GM20000 (cell line): ENCODE data around the gene RAB11FIP4.

Source experiments
- DNase-seq: peaks from one replicate; pipeline ENCODE4 v3.0.0; 2012; ENCODE audit warnings: low spot score
- TF ChIP-seq, protein P1 (sequence below): IDR thresholded peaks from 2 replicates; pipeline ENCODE4 v1.5.1; 2012; ENCODE audit warnings: mild to moderate bottlenecking, control low read depth; ENCODE audit errors: extremely low read depth, missing control alignments

The RAB11FIP4 gene

GRCh38 chr17:31497994-31498826 lies 106.7 kb downstream of the RAB11FIP4 start:
- TF ChIP-seq, protein P1, sequence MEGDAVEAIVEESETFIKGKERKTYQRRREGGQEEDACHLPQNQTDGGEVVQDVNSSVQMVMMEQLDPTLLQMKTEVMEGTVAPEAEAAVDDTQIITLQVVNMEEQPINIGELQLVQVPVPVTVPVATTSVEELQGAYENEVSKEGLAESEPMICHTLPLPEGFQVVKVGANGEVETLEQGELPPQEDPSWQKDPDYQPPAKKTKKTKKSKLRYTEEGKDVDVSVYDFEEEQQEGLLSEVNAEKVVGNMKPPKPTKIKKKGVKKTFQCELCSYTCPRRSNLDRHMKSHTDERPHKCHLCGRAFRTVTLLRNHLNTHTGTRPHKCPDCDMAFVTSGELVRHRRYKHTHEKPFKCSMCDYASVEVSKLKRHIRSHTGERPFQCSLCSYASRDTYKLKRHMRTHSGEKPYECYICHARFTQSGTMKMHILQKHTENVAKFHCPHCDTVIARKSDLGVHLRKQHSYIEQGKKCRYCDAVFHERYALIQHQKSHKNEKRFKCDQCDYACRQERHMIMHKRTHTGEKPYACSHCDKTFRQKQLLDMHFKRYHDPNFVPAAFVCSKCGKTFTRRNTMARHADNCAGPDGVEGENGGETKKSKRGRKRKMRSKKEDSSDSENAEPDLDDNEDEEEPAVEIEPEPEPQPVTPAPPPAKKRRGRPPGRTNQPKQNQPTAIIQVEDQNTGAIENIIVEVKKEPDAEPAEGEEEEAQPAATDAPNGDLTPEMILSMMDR = no peak
- DNase-seq = no peak

- TF ChIP-seq, protein P1 = no peak
- DNase-seq = no peak
Observed at GRCh38 chr17:31499771-31500554, 108.5 kb downstream of the RAB11FIP4 start.

- TF ChIP-seq, protein P1 = no peak
Observed at GRCh38 chr17:31506517-31506916, 115.0 kb downstream of the RAB11FIP4 start.

GRCh38 chr17:31508288-31509094 lies 117.0 kb downstream of the RAB11FIP4 start:
- TF ChIP-seq, protein P1 = peak; percentile 38
- DNase-seq = peak; percentile 73

More at GRCh38 chr17:31506517-31506916, 115.0 kb downstream of the RAB11FIP4 start:
- no peak for DNase-seq

- no peak for DNase-seq
- TF ChIP-seq, protein P1 = no peak
Observed at GRCh38 chr17:31509095-31509804, 117.8 kb downstream of the RAB11FIP4 start.

- TF ChIP-seq, protein P1 = no peak
Observed at GRCh38 chr17:31509805-31510177, 118.3 kb downstream of the RAB11FIP4 start.

More at GRCh38 chr17:31509805-31510177, 118.3 kb downstream of the RAB11FIP4 start:
- no peak for DNase-seq
